GM18873 (cell line): Measurements from ENCODE around the gene RNPS1.

ENCODE experiments used
- ATAC-seq: cut with Tn5 transposase; IDR thresholded peaks from one replicate; pipeline ENCODE4 v1.9.1; 2021; ENCODE audit warnings: mild to moderate bottlenecking, moderate library complexity, moderate number of reproducible peaks; ENCODE audit not compliant: unreplicated experiment, low FRiP score

RNPS1 gene

DNA sequence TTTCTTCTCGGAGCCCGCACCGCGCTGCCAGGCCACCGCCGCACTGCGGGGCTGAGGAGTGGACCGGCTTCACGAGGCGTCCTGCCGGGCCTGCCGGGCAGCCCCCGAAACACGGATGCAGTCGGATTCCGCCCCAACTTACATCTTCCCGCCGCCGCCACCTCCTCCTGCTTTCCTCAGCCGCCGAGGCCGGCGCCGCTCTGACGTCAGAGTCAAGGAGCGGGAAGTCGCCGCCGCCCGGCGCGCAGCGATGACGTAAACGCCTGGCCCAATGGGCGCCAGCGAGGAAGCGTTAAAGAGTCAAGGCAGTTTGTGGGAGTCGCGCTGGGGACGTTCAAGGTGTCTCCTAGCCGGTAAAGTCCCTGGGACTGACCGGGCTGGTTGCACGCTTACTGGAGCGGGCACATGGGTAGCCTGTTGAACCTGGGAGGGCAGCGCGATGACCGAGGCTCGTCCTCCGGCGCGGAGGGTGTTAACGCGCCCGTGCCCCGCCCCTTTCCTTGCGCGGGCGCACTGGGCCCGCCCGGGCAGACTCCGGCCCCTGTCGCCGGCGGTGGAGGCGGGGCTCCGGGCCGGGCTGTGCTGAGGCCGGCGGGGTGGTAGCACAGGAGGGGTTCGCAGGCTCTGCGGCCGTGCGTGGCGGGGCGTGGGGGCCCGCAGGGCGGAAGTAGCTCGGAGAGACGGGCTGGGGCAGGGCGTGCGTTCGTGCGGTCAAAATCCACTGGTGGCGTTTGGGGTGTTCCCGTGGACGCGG is at the start of gene RNPS1:
Gene RNPS1, minus strand, starts transcription at position 214 of the 754 bp plus-strand sequence. CDS start 3,483 bp downstream, outside the sequence.
- peak; percentile 63 for ATAC-seq

- ATAC-seq, result no peak
Observed at GRCh38 chr16:2317231-2318020, 49.5 kb upstream of the RNPS1 start.

GRCh38 chr16:2308089-2308962 is 40.4 kb upstream of the RNPS1 start:
- ATAC-seq, result no peak

- ATAC-seq, result no peak
Observed at GRCh38 chr16:2299915-2300192, 31.9 kb upstream of the RNPS1 start.

DNA sequence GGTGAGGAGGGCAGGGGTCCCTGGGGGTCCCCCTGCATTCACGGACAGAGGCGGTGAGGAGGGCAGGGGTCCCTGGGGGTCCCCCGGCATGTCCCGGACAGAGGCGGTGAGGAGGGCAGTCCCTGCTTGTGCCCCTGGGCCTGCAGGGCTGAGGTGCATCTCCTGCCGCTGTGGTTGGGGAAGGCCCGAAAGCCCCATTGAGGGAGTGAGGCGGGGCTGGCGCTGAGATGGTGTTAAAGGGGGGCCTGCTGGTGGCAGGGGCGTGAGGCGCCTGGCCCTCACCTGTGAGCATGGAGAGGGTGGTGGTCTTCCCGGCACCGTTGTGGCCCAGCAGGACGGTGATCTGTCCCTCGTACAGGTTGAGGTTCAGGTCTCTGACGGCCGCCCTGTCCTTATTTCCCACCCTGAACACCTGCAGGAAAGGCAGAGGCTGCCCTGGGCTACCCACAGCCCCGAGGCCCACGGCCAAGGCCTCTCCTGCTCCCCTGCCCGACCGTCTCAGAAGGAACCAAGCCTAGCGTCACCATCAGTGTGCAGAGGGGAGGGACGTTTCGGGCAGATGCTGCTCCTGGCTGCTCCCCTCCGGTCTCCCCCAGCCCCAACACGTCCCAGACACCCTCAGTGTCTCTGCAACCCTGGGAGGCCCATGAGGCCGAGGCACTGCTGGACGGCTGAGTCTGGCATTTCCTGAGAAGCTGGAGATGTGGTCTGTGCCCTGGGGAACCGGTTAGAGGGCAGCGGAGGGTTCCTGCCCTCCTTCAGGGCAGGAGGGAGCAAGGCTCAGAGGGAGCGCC is 31.4 kb upstream of the RNPS1 start:
- ATAC-seq, result no peak

GRCh38 chr16:2298621-2299020 is 30.7 kb upstream of the RNPS1 start:
- no peak for ATAC-seq

- no peak for ATAC-seq
Observed at GRCh38 chr16:2297506-2297860, 29.6 kb upstream of the RNPS1 start.

- no peak for ATAC-seq
Observed at GRCh38 chr16:2296661-2297505, 29.0 kb upstream of the RNPS1 start.

GRCh38 chr16:2295056-2295798 is 27.3 kb upstream of the RNPS1 start:
- no peak for ATAC-seq

GRCh38 chr16:2292221-2292620 is 24.3 kb upstream of the RNPS1 start:
- no peak for ATAC-seq

GRCh38 chr16:2289282-2289681 is 21.4 kb upstream of the RNPS1 start:
- ATAC-seq, result no peak

DNA sequence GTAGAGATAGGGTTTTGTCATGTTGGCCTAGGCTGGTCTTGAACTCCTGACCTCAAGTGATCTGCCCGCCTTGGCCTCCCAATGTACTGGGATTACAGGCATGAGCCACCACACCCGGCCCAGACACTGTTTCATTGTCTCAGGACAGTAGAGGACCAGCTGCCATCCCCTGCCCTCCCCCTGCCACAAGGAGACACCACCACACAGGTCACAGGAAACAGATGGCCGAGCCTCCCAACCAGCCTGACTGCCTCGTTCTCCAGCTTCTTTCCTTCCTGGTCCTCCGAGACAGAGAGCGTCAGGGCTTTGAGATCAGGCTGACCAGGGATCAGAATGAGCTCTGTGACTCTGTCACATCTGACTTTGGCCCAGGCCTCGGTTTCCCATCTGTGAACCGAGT is 20.8 kb upstream of the RNPS1 start:
- ATAC-seq, result no peak

- no peak for ATAC-seq
Observed at GRCh38 chr16:2287916-2288547, 20.1 kb upstream of the RNPS1 start.

DNA sequence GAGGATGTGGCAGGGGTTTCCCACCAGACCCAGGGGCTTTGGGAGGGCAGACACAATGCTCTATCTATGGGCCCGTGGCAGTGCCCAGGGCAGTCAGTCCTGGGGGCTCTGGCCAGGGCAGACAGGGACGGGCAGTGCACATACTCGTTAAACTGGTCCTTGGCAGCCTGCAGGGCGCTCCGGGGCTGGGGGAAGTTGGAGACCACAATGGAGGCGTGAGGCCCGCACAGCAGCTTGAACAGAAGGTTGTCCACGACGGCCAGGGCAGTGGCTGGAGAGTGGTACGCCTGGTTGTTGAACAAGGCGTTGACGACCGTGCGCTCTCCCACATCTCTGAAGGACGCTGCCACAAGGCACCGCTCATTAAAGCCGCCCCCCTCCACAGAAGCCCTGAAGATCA is 18.6 kb upstream of the RNPS1 start:
- ATAC-seq, result no peak

GRCh38 chr16:2285731-2286191 is 17.8 kb upstream of the RNPS1 start:
- no peak for ATAC-seq

GRCh38 chr16:2284797-2285576 is 17.1 kb upstream of the RNPS1 start:
- no peak for ATAC-seq

DNA sequence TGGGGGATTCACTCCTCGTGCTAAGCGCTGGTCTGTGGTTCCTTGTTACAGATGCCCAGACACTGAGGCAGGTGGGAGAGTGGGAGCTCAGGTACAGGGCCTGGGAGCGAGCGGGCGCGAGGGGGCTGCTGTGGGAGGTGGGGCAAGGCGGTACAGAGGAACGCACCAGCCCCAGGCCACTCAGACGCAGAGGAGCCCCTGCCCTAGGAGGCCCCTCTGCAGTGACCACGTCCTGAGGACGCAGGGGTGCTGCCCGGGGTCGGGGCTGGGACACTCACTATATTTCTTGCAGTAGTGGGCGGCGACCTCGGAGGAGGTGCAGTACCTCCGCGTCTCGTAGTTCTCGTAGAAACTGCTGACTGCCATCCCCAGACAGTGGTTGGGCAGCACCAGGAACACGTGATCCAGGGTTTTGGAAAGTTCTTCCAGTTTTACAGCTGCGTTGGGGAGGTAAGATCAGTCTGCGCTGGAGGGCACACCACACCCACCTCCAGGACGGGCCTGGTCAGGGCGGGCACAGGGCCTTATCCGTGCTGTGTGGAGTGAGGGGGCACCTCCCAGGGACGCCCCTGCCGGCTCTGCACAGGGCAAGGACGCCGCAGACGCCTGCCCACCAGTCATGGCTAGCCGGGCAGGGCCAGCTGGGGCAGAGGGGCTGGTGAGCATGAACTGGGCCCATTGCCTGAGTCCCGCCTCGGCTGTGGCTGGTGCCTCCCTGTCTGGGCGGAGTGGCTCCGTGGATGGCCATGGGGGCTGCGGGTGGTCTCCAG is 16.3 kb upstream of the RNPS1 start:
- ATAC-seq, result no peak
